ENCODE results near the gene TGFB2. TPM values are rescaled to one million over a fixed set of nuclear protein-coding genes. Genes with fewer than 3 reads are reported as not detected.

TGFB2 gene
- polyA plus RNA-seq, 1 donor, result 4.9 TPM

GRCh38 chr1:218328769-218329168 lies 16.4 kb upstream of the TGFB2 start:
- H3K9me3 ChIP-seq (ENCODE audit: control insufficient read depth, low read depth, low read length), result no peaks in the 10 kb centered on the region
- peaks cover 8% of the 10 kb centered on the region for H3K36me3 ChIP-seq (ENCODE audit: control insufficient read depth, insufficient read depth, low read length)
- H3K4me3 ChIP-seq (ENCODE audit: low read length), result no peak overlapping the region
- no peaks in the 10 kb centered on the region for H3K27me3 ChIP-seq (ENCODE audit: control insufficient read depth, insufficient read depth, low read length)
- DNase-seq, result no peak
- no peak overlapping the region for H3K27ac ChIP-seq (ENCODE audit: low read length)
- 100% methylated on average over 2 of the region's 3 CpGs for WGBS (ENCODE audit: insufficient coverage, low lambda C conversion rate)
- no peaks in the 10 kb centered on the region for H3K4me1 ChIP-seq (ENCODE audit: control insufficient read depth, insufficient read depth, low read length)

GRCh38 chr1:218330043-218330623 lies 15.0 kb upstream of the TGFB2 start:
- H3K27ac ChIP-seq (ENCODE audit: low read length), result no peak overlapping the region
- WGBS (ENCODE audit: insufficient coverage, low lambda C conversion rate), result 56% methylated on average over 3 of the region's 4 CpGs
- H3K36me3 ChIP-seq (ENCODE audit: control insufficient read depth, insufficient read depth, low read length), result peaks cover 2% of the 10 kb centered on the region
- no peak for DNase-seq
- no peaks in the 10 kb centered on the region for H3K9me3 ChIP-seq (ENCODE audit: control insufficient read depth, low read depth, low read length)
- H3K4me3 ChIP-seq (ENCODE audit: low read length), result no peak overlapping the region
- no peaks in the 10 kb centered on the region for H3K4me1 ChIP-seq (ENCODE audit: control insufficient read depth, insufficient read depth, low read length)
- H3K27me3 ChIP-seq (ENCODE audit: control insufficient read depth, insufficient read depth, low read length), result no peaks in the 10 kb centered on the region

GRCh38 chr1:218332416-218332815 lies 12.7 kb upstream of the TGFB2 start:
- H3K27me3 ChIP-seq (ENCODE audit: control insufficient read depth, insufficient read depth, low read length), result no peaks in the 10 kb centered on the region
- H3K9me3 ChIP-seq (ENCODE audit: control insufficient read depth, low read depth, low read length), result no peaks in the 10 kb centered on the region
- H3K27ac ChIP-seq (ENCODE audit: low read length), result no peak overlapping the region
- H3K36me3 ChIP-seq (ENCODE audit: control insufficient read depth, insufficient read depth, low read length), result no peaks in the 10 kb centered on the region
- no peaks in the 10 kb centered on the region for H3K4me1 ChIP-seq (ENCODE audit: control insufficient read depth, insufficient read depth, low read length)
- no peak for DNase-seq
- no peak overlapping the region for H3K4me3 ChIP-seq (ENCODE audit: low read length)

- Histone ChIP-seq H3K27ac (ENCODE audit: low read length) (no peak overlapping the region), H3K4me3 (ENCODE audit: low read length) (no peak overlapping the region), H3K4me1 (ENCODE audit: control insufficient read depth, insufficient read depth, low read length) (no peaks in the 10 kb centered on the region), H3K27me3 (ENCODE audit: control insufficient read depth, insufficient read depth, low read length) (no peaks in the 10 kb centered on the region), H3K36me3 (ENCODE audit: control insufficient read depth, insufficient read depth, low read length) (no peaks in the 10 kb centered on the region), H3K9me3 (ENCODE audit: control insufficient read depth, low read depth, low read length) (no peaks in the 10 kb centered on the region)
- WGBS (ENCODE audit: insufficient coverage, low lambda C conversion rate), result no CpG with 5 or more reads among the region's 2 CpGs
- DNase-seq, result no peak
Observed at GRCh38 chr1:218336328-218336727, 8.8 kb upstream of the TGFB2 start.

- no peak overlapping the region for H3K4me3 ChIP-seq (ENCODE audit: low read length)
- no peak for DNase-seq
- no peaks in the 10 kb centered on the region for H3K9me3 ChIP-seq (ENCODE audit: control insufficient read depth, low read depth, low read length)
- peaks cover 6% of the 10 kb centered on the region for H3K27me3 ChIP-seq (ENCODE audit: control insufficient read depth, insufficient read depth, low read length)
- H3K36me3 ChIP-seq (ENCODE audit: control insufficient read depth, insufficient read depth, low read length), result no peaks in the 10 kb centered on the region
- no peaks in the 10 kb centered on the region for H3K4me1 ChIP-seq (ENCODE audit: control insufficient read depth, insufficient read depth, low read length)
- H3K27ac ChIP-seq (ENCODE audit: low read length), result no peak overlapping the region
- WGBS (ENCODE audit: insufficient coverage, low lambda C conversion rate), result 0% methylated on average over 1 of the region's 1 CpG
Observed at GRCh38 chr1:218339267-218339831, 5.8 kb upstream of the TGFB2 start.

- no CpG with 5 or more reads among the region's 1 CpG for WGBS (ENCODE audit: insufficient coverage, low lambda C conversion rate)
Observed at GRCh38 chr1:218341325-218341724, 3.8 kb upstream of the TGFB2 start.

GRCh38 chr1:218342091-218342490 lies 3.0 kb upstream of the TGFB2 start:
- Histone ChIP-seq H3K27ac (ENCODE audit: low read length) (no peak overlapping the region), H3K9me3 (ENCODE audit: control insufficient read depth, low read depth, low read length) (peaks cover 3% of the 10 kb centered on the region), H3K36me3 (ENCODE audit: control insufficient read depth, insufficient read depth, low read length) (no peaks in the 10 kb centered on the region), H3K4me3 (ENCODE audit: low read length) (no peak overlapping the region), H3K4me1 (ENCODE audit: control insufficient read depth, insufficient read depth, low read length) (peaks cover 8% of the 10 kb centered on the region), H3K27me3 (ENCODE audit: control insufficient read depth, insufficient read depth, low read length) (peaks cover 33% of the 10 kb centered on the region)
- DNase-seq, result no peak
- WGBS (ENCODE audit: insufficient coverage, low lambda C conversion rate), result 100% methylated on average over 2 of the region's 4 CpGs

More at GRCh38 chr1:218341325-218341724, 3.8 kb upstream of the TGFB2 start:
- Histone ChIP-seq H3K9me3 (ENCODE audit: control insufficient read depth, low read depth, low read length) (peaks cover 3% of the 10 kb centered on the region), H3K27me3 (ENCODE audit: control insufficient read depth, insufficient read depth, low read length) (peaks cover 25% of the 10 kb centered on the region), H3K4me3 (ENCODE audit: low read length) (no peak overlapping the region), H3K27ac (ENCODE audit: low read length) (no peak overlapping the region), H3K36me3 (ENCODE audit: control insufficient read depth, insufficient read depth, low read length) (no peaks in the 10 kb centered on the region), H3K4me1 (ENCODE audit: control insufficient read depth, insufficient read depth, low read length) (peaks cover under 1% of the 10 kb centered on the region)
- DNase-seq, result no peak

GRCh38 chr1:218345673-218346390 lies 696 bp downstream of the TGFB2 start:
- Histone ChIP-seq H3K36me3 (ENCODE audit: control insufficient read depth, insufficient read depth, low read length) (no peaks in the 10 kb centered on the region), H3K4me1 (ENCODE audit: control insufficient read depth, insufficient read depth, low read length) (peaks cover 11% of the 10 kb centered on the region), H3K27me3 (ENCODE audit: control insufficient read depth, insufficient read depth, low read length) (peaks cover 54% of the 10 kb centered on the region), H3K4me3 (ENCODE audit: low read length) (peak overlapping the region; percentile 66), H3K27ac (ENCODE audit: low read length) (peak overlapping the region; percentile 47), H3K9me3 (ENCODE audit: control insufficient read depth, low read depth, low read length) (peaks cover 3% of the 10 kb centered on the region)
- WGBS (ENCODE audit: insufficient coverage, low lambda C conversion rate), result 0% methylated on average over 3 of the region's 64 CpGs
- peak; percentile 44 to 73 for DNase-seq

GRCh38 chr1:218346391-218347204 lies 1.5 kb downstream of the TGFB2 start:
- Histone ChIP-seq H3K4me1 (ENCODE audit: control insufficient read depth, insufficient read depth, low read length) (peaks cover 11% of the 10 kb centered on the region), H3K9me3 (ENCODE audit: control insufficient read depth, low read depth, low read length) (peaks cover 3% of the 10 kb centered on the region), H3K36me3 (ENCODE audit: control insufficient read depth, insufficient read depth, low read length) (no peaks in the 10 kb centered on the region), H3K27ac (ENCODE audit: low read length) (peak overlapping the region; percentile 35), H3K4me3 (ENCODE audit: low read length) (peak overlapping the region; percentile 66), H3K27me3 (ENCODE audit: control insufficient read depth, insufficient read depth, low read length) (peaks cover 54% of the 10 kb centered on the region)
- WGBS (ENCODE audit: insufficient coverage, low lambda C conversion rate), result 2% methylated on average over 15 of the region's 39 CpGs
- DNase-seq, result peak in 1 of 2 donors; percentile 22

GRCh38 chr1:218347336-218347722 lies 2.2 kb downstream of the TGFB2 start:
- H3K4me1 ChIP-seq (ENCODE audit: control insufficient read depth, insufficient read depth, low read length), result peaks cover 11% of the 10 kb centered on the region
- H3K36me3 ChIP-seq (ENCODE audit: control insufficient read depth, insufficient read depth, low read length), result no peaks in the 10 kb centered on the region
- peak overlapping the region; percentile 35 for H3K27ac ChIP-seq (ENCODE audit: low read length)
- 20% methylated on average over 1 of the region's 14 CpGs for WGBS (ENCODE audit: insufficient coverage, low lambda C conversion rate)
- H3K4me3 ChIP-seq (ENCODE audit: low read length), result peak overlapping the region; percentile 66
- no peak for DNase-seq
- peaks cover 3% of the 10 kb centered on the region for H3K9me3 ChIP-seq (ENCODE audit: control insufficient read depth, low read depth, low read length)
- H3K27me3 ChIP-seq (ENCODE audit: control insufficient read depth, insufficient read depth, low read length), result peaks cover 54% of the 10 kb centered on the region
